Activated CD8-positive, alpha-beta memory T cell treated with anti-CD3 and anti-CD28 coated beads, Interleukin-2, amount 50 U/mL, for 24 hours (primary cell): ENCODE results near the gene RCHY1.
"Not testable (repeated sequence)": the region's sequence is repeated elsewhere in the genome, so short reads cannot be mapped to it uniquely, and the experiment has no call there.

Experiments used
- DNase-seq: peaks from one replicate; pipeline ENCODE4 v3.0.0-alpha.2; 2020; ENCODE audit errors: extremely low read depth

RCHY1 gene

GRCh38 chr4:75514131-75514948 is at the start of gene RCHY1, which contains the start of gene THAP6:
RCHY1 (minus strand) TSS chr4:75514403; CDS start chr4:75514286, 117 bp downstream.
THAP6 (plus strand) TSS chr4:75514473; CDS start chr4:75515453, 980 bp downstream.
- peak; percentile 86 for DNase-seq

GRCh38 chr4:75561789-75562188 is 47.6 kb upstream of the RCHY1 start:
- DNase-seq = no peak

- no peak for DNase-seq
Measured at GRCh38 chr4:75557696-75558095, 43.5 kb upstream of the RCHY1 start.

GRCh38 chr4:75555294-75556164 is 41.3 kb upstream of the RCHY1 start, which contains the start of gene ODAPH:
ODAPH (plus strand) TSS chr4:75556066; CDS start chr4:75556083, 17 bp downstream.
- DNase-seq = no peak

- DNase-seq = no peak
Measured at GRCh38 chr4:75552452-75552851, 38.2 kb upstream of the RCHY1 start.

- no peak for DNase-seq
Measured at GRCh38 chr4:75549019-75549418, 34.8 kb upstream of the RCHY1 start.

GRCh38 chr4:75547647-75548387 is 33.6 kb upstream of the RCHY1 start:
- DNase-seq = no peak

- no peak for DNase-seq
Measured at GRCh38 chr4:75545526-75545925, 31.3 kb upstream of the RCHY1 start.

GRCh38 chr4:75544870-75545269 is 30.7 kb upstream of the RCHY1 start:
- no peak for DNase-seq

- DNase-seq = not testable (repeated sequence)
Measured at GRCh38 chr4:75544220-75544619, 30.0 kb upstream of the RCHY1 start.

GRCh38 chr4:75542824-75543223 is 28.6 kb upstream of the RCHY1 start:
- no peak for DNase-seq

GRCh38 chr4:75537308-75537707 is 23.1 kb upstream of the RCHY1 start:
- not testable (repeated sequence) for DNase-seq

- DNase-seq = not testable (repeated sequence)
Measured at GRCh38 chr4:75533926-75534325, 19.7 kb upstream of the RCHY1 start.

- DNase-seq = not testable (repeated sequence)
Measured at GRCh38 chr4:75533339-75533887, 19.2 kb upstream of the RCHY1 start.

- not testable (repeated sequence) for DNase-seq
Measured at GRCh38 chr4:75531536-75532143, 17.4 kb upstream of the RCHY1 start.

GRCh38 chr4:75530556-75531322 is 16.5 kb upstream of the RCHY1 start:
- no peak for DNase-seq

GRCh38 chr4:75527482-75527881 is 13.3 kb upstream of the RCHY1 start:
- no peak for DNase-seq

GRCh38 chr4:75525910-75526309 is 11.7 kb upstream of the RCHY1 start:
- no peak for DNase-seq

- DNase-seq = no peak
Measured at GRCh38 chr4:75525086-75525485, 10.9 kb upstream of the RCHY1 start.

- DNase-seq = not testable (repeated sequence)
Measured at GRCh38 chr4:75519452-75519851, 5.2 kb upstream of the RCHY1 start.
